Measurements from ENCODE around the gene SMYD2.

Gene SMYD2

DNA sequence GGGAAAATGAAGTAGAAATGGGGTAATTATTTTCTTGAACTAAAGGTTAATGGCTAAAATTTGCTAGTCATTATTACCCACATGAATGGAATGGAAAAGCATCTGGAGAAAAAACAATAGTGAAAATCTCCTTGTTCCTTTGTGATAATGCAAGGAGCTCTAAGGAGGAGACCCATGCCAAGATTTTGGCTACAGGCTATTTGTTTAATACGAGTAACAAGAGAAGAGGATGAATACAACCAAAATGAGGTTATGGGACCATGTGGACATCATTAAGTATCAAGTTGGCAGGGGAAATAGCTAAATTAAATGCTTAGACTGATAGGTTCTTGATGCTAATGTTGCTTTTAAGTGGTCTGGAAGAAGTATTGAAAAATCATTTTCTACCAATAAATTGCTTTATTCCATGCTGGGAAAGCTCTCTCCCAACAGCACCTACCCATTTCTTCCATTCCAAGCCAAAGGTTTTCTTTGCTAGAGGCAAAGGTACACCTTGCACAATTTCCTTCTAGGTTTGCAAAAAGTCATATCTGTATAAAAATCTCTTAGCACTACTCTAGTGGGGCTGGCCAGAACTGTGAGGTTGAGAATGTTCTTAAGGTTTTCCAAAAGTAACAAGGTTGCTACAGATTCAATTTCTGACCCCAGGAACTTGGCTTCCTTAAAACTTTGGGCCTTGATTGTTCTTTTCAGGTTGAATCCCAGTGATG is 100.2 kb downstream of the SMYD2 start:
- TF ChIP-seq, protein P1, sequence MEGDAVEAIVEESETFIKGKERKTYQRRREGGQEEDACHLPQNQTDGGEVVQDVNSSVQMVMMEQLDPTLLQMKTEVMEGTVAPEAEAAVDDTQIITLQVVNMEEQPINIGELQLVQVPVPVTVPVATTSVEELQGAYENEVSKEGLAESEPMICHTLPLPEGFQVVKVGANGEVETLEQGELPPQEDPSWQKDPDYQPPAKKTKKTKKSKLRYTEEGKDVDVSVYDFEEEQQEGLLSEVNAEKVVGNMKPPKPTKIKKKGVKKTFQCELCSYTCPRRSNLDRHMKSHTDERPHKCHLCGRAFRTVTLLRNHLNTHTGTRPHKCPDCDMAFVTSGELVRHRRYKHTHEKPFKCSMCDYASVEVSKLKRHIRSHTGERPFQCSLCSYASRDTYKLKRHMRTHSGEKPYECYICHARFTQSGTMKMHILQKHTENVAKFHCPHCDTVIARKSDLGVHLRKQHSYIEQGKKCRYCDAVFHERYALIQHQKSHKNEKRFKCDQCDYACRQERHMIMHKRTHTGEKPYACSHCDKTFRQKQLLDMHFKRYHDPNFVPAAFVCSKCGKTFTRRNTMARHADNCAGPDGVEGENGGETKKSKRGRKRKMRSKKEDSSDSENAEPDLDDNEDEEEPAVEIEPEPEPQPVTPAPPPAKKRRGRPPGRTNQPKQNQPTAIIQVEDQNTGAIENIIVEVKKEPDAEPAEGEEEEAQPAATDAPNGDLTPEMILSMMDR (IDR thresholded peaks at IDR 0.05) = no peak
- Histone ChIP-seq H3K27ac (no peak overlapping the region), H3K4me3 (no peak overlapping the region)
- no peak for DNase-seq (ENCODE audit: low spot score)

DNA sequence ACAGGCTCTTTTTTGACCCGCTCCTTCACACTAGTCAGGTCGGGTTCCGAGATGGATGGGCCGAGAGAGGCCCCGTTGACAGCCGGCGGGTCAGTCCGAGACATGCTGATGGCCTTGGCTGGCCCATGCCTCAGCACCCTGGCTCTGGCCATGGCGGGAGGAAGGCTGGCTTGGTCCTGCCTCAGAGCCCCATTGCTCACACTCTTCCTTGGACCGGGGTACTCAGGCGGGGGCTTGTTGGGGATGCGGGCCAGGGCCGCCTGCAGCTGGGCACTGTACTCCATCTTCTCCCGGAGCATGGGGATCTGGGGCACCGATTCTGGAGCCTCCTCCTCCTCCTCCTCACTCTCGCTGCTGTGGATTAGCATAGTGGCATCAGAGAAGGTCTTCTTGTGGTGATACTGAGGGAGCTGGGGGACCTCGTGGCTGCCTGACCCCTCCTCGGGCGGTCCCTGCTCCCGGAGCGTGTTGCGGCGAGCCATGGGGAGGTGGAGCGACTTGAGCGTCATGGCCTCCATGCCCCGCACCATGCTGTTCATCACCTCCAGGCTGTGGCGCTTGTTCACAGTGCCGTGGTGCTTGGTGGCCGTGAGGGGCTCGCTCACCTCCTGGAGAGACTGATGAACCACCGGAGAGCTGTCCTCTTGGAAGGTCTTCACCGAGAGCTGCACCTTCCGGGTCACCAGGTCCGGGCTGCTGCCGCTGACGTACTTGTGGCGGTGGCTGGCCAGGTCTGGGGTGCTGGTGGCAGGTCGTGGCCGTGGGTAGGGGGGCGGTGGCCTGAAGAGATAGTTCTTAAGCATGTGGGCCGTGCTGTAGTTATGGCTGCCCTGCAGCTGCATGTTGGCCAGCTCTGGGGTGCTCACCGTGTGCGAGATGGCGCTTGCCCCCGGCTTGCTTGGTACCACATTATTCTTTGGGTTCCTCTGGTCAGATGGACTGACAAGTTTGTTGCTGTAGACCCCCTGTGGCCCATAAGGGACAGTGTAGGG is 102.7 kb downstream of the SMYD2 start:
- no peak for DNase-seq (ENCODE audit: low spot score)
- TF ChIP-seq, protein P1 (IDR thresholded peaks at IDR 0.05) = no peak
- H3K27ac ChIP-seq = no peak overlapping the region
- H3K4me3 ChIP-seq = no peak overlapping the region

DNA sequence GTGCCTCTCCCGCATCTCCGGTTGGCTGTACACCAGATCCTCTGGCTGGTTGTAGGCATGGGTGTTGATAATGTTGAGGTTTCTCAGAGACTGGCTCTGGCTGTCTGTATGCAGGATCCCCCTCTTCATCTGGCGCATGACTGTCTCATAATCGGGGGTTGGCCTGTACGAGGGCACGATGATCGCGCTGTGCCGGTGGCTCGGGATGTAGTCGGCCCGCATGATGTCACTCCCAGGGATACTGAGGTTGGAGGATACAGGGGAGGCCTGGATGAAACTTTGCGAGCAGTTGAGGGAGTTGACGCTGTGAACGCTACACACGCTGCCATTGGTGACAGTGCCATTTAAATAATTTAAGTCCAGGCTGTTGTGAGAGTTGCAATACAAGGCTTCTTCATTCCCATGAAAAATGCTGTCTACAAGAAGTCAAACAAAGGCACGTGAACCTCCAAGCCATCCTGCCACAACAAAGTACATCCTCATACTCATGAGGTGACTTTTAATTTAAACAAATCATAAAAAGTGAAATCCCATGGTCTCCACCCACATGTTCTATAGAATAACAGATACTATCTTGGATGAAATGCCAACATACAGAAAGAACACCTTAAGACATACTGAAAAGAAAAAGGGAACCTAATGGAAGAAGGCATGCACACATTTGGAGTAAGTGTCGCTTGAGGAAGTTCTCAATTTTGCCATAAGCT is 103.6 kb downstream of the SMYD2 start:
- Histone ChIP-seq H3K4me3 (no peak overlapping the region), H3K27ac (no peak overlapping the region)
- TF ChIP-seq, protein P1 (IDR thresholded peaks at IDR 0.05) = no peak
- no peak for DNase-seq (ENCODE audit: low spot score)

DNA sequence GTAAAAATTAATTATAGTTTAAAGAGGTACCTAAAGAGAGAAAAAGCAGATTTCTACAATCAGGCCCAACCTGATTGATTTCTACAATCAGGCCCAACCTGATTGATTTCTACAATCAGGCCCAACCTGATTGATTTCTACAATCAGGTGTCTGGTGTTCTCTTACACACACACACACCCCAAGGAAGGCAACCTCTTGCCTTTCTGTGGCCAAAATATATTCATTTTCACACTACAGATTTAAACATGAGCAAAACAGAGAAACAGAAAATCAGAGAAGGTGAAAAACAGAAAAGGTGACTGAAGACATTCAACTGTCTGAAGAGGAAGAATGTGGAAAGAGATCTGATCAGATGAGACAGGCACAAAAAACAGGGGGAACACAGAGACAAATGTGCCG is 104.5 kb downstream of the SMYD2 start:
- TF ChIP-seq, protein P1 (IDR thresholded peaks at IDR 0.05) = no peak
- H3K27ac ChIP-seq = no peak overlapping the region
- no peak for DNase-seq (ENCODE audit: low spot score)
- H3K4me3 ChIP-seq = no peak overlapping the region

DNA sequence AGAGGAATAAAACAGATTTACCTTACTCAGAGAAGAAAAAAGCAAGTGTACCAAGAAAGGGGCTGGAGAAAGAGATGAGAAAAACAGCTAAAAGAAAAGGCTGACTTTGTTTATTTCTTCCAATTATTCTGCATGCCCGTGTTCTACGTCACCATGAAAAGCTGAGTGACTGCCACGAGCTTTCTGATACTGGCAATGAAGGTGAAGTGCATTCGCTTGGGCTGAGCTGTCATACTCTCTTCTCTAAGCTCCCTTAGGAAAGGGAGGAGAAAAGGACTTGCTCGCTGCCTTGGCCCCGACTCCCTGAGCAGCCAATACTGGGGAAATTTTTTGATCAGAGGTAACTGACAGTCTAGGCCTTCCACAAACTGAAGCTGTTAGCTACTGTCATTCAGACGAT is 105.4 kb downstream of the SMYD2 start:
- DNase-seq (ENCODE audit: low spot score) = no peak
- TF ChIP-seq, protein P1 (IDR thresholded peaks at IDR 0.05) = no peak
- Histone ChIP-seq H3K27ac (no peak overlapping the region), H3K4me3 (no peak overlapping the region)

Measured in coronary artery (tissue), 2 donors.